Measurements from ENCODE around the gene GH1.

- TF ChIP-seq POLR2AphosphoS5 (IDR thresholded peaks at IDR 0.05), result no peak
- no peak for TF ChIP-seq CTCF (IDR thresholded peaks at IDR 0.05)
- TF ChIP-seq POLR2A (IDR thresholded peaks at IDR 0.05), result no peak
- TF ChIP-seq EP300 (IDR thresholded peaks at IDR 0.05), result no peak
These were observed 35.9 kb upstream of the GH1 start for GRCh38 chr17:63954402-63955063.
